Omental fat pad (tissue), 4 donors: ENCODE results near the gene ARHGEF9. TPM values are rescaled to one million over a fixed set of nuclear protein-coding genes. Genes with fewer than 3 reads are reported as not detected.

Source experiments
- ATAC-seq: fragments of 150-250 bp; one replicate; pipeline ENCODE4 v1.9.1; 2016; ENCODE audit warnings: mild to moderate bottlenecking, moderate library complexity; ENCODE audit not compliant: low FRiP score
- DNase-seq: peaks from one replicate; pipeline ENCODE4 v3.0.0-alpha.2; 2019; ENCODE audit warnings: low spot score
- CTCF ChIP-seq, 3 donors: fragments of 450-650 bp; IDR thresholded peaks; one replicate each; pipeline ENCODE4 v1.5.1; 2016 to 2017; ENCODE audit warnings: antibody characterized with exemption in 3 of 3, mild to moderate bottlenecking in 3 of 3, moderate library complexity in 2 of 3
- total RNA-seq, 4 donors: library from RNA; depleted of rRNA; stranded (reverse); fragments of >200 nt; gene quantifications; one replicate each; pipeline ENCODE4 v1.1.0, GENCODE V29; 2016

The ARHGEF9 gene
- total RNA-seq, 4 donors from 2014 or later, result 5.4 to 9.5 (median 9.0) TPM

GRCh38 chrX:63737131-63737921 is 47.7 kb downstream of the ARHGEF9 start:
- ATAC-seq (no peak), DNase-seq (no peak)
- TF ChIP-seq CTCF (IDR thresholded peaks at IDR 0.05), result no peak

- ATAC-seq (no peak), DNase-seq (no peak)
Observed at GRCh38 chrX:63735882-63736281, 49.1 kb downstream of the ARHGEF9 start.

GRCh38 chrX:63720293-63720692 is 64.7 kb downstream of the ARHGEF9 start:
- no peak for TF ChIP-seq CTCF (IDR thresholded peaks at IDR 0.05)
- DNase-seq (no peak), ATAC-seq (no peak)

More at GRCh38 chrX:63735882-63736281, 49.1 kb downstream of the ARHGEF9 start:
- TF ChIP-seq CTCF (IDR thresholded peaks at IDR 0.05), result no peak

GRCh38 chrX:63719633-63720032 is 65.4 kb downstream of the ARHGEF9 start:
- DNase-seq (no peak), ATAC-seq (no peak)
- no peak for TF ChIP-seq CTCF (IDR thresholded peaks at IDR 0.05)

- no peak for TF ChIP-seq CTCF (IDR thresholded peaks at IDR 0.05)
- ATAC-seq (no peak), DNase-seq (no peak)
Observed at GRCh38 chrX:63718010-63718694, 66.9 kb downstream of the ARHGEF9 start.

GRCh38 chrX:63713526-63713925 is 71.5 kb downstream of the ARHGEF9 start:
- ATAC-seq (no peak), DNase-seq (no peak)
- TF ChIP-seq CTCF (IDR thresholded peaks at IDR 0.05), result no peak
